CD14-positive monocyte (primary cell): ENCODE measurements around the gene DUOXA1. TPM values are rescaled to one million over a fixed set of nuclear protein-coding genes. Genes with fewer than 3 reads are reported as not detected.

ENCODE experiments used
- DNase-seq, 3 donors: peaks; one replicate each; pipeline ENCODE4 v3.0.0-alpha.2; 2011 to 2022
- H2AFZ ChIP-seq: 2 replicates; pipeline ENCODE4 v1.6.0; 2012; ENCODE audit warnings: mild to moderate bottlenecking, low read depth, low read length, inconsistent platforms; ENCODE audit not compliant: insufficient read depth, poor library complexity, severe bottlenecking
- H3K27ac ChIP-seq, 2 donors: 1 replicate in 1 of 2; 2 replicates in 1 of 2; pipeline ENCODE4 v1.5.1; 2012 to 2013; ENCODE audit warnings: low read length in 2 of 2, control low read depth in 1 of 2, inconsistent platforms in 1 of 2, low read depth in 1 of 2, mild to moderate bottlenecking in 1 of 2
- H3K27me3 ChIP-seq, 2 donors: one replicate each; pipeline versions ENCODE4 v1.6.0 to v1.6.1; 2011 to 2013; ENCODE audit warnings: low read length in 2 of 2; ENCODE audit not compliant: control insufficient read depth in 2 of 2, insufficient read depth in 2 of 2
- H3K36me3 ChIP-seq, 2 donors: replicated peaks in 1 of 2; 1 replicate in 1 of 2; 2 replicates in 1 of 2; pipeline versions ENCODE4 v1.5.1 to v1.6.1; 2012 to 2013; ENCODE audit warnings: low read length in 2 of 2, control low read depth in 1 of 2, inconsistent platforms in 1 of 2, mild to moderate bottlenecking in 1 of 2; ENCODE audit not compliant: insufficient read depth in 2 of 2, control insufficient read depth in 1 of 2
- H3K4me1 ChIP-seq, 2 donors: 1 replicate in 1 of 2; 2 replicates in 1 of 2; pipeline versions ENCODE4 v1.5.1 to v1.6.1; 2012 to 2013; ENCODE audit warnings: low read length in 2 of 2, control low read depth in 1 of 2, inconsistent platforms in 1 of 2, mild to moderate bottlenecking in 1 of 2, moderate library complexity in 1 of 2; ENCODE audit not compliant: insufficient read depth in 2 of 2, control insufficient read depth in 1 of 2
- H3K4me2 ChIP-seq: replicated peaks from 2 replicates; pipeline ENCODE3; 2012; ENCODE audit warnings: low read length, moderate library complexity, mild to moderate bottlenecking; ENCODE audit not compliant: poor library complexity, severe bottlenecking; ENCODE audit errors: extremely low read depth
- H3K4me3 ChIP-seq, 3 experiments: fragments of 200-600 bp in 1 of 3; sonication (generic) in 1 of 3; replicated peaks in 1 of 3; 1 replicate in 2 of 3; 2 replicates in 1 of 3; pipeline ENCODE4 v1.5.1; 2011 to 2013; ENCODE audit warnings: low read length in 3 of 3, mild to moderate bottlenecking in 3 of 3, control low read depth in 2 of 3, low read depth in 2 of 3, inconsistent platforms in 1 of 3, moderate library complexity in 1 of 3
- H3K79me2 ChIP-seq: 2 replicates; pipeline ENCODE4 v1.6.0; 2012; ENCODE audit warnings: mild to moderate bottlenecking, control low read depth, inconsistent platforms, low read length, moderate library complexity; ENCODE audit not compliant: insufficient read depth
- H3K9ac ChIP-seq: 2 replicates; pipeline ENCODE4 v1.6.0; 2017; ENCODE audit warnings: low read length, mild to moderate bottlenecking; ENCODE audit not compliant: insufficient read depth, poor library complexity, severe bottlenecking
- H3K9me3 ChIP-seq, 2 donors: replicated peaks in 1 of 2; 1 replicate in 1 of 2; 2 replicates in 1 of 2; pipeline versions ENCODE4 v1.5.1 to v1.6.1; 2012 to 2013; ENCODE audit warnings: low read length in 2 of 2, control low read depth in 1 of 2; ENCODE audit not compliant: control insufficient read depth in 1 of 2, insufficient read depth in 1 of 2
- H4K20me1 ChIP-seq: 2 replicates; pipeline ENCODE4 v1.6.0; 2012; ENCODE audit warnings: mild to moderate bottlenecking, low read length, control low read depth, moderate library complexity; ENCODE audit not compliant: insufficient read depth
- H3K27ac Mint-ChIP-seq, 7 donors: one replicate each; pipeline ENCODE4 v1.8.0; 2020; ENCODE audit warnings: mild to moderate bottlenecking in 7 of 7, mixed read lengths in 7 of 7, moderate library complexity in 6 of 7, inconsistent platforms in 2 of 7
- H3K27me3 Mint-ChIP-seq, 3 donors: one replicate each; pipeline ENCODE4 v1.8.0; 2021 to 2022; ENCODE audit warnings: low read depth in 3 of 3, mild to moderate bottlenecking in 3 of 3, mixed read lengths in 3 of 3, moderate library complexity in 3 of 3, inconsistent platforms in 1 of 3
- H3K36me3 Mint-ChIP-seq, 2 donors: one replicate each; pipeline ENCODE4 v1.8.0; 2020; ENCODE audit warnings: mixed read lengths in 2 of 2, inconsistent platforms in 1 of 2, mild to moderate bottlenecking in 1 of 2
- H3K4me1 Mint-ChIP-seq: one replicate; pipeline ENCODE4 v1.8.0; 2020; ENCODE audit warnings: mild to moderate bottlenecking, mixed read lengths
- H3K4me3 Mint-ChIP-seq, 2 donors: one replicate each; pipeline ENCODE4 v1.8.0; 2020; ENCODE audit warnings: mild to moderate bottlenecking in 2 of 2, mixed read lengths in 2 of 2, moderate library complexity in 1 of 2
- H3K9me3 Mint-ChIP-seq, 7 donors: one replicate each; pipeline ENCODE4 v1.8.0; 2020 to 2022; ENCODE audit warnings: mixed read lengths in 7 of 7, mild to moderate bottlenecking in 6 of 7, moderate library complexity in 6 of 7, inconsistent platforms in 2 of 7
- WGBS: methylation state at CpG from one replicate; pipeline ENCODE4 v1.1.5; 2013; ENCODE audit warnings: missing lambda C conversion rate; ENCODE audit not compliant: insufficient coverage; 5-methylcytosine and 5-hydroxymethylcytosine counted together
- intact Hi-C, 2 donors: fragments of 100-400 bp; cut with micrococcal nuclease; formaldehyde crosslinking; loops; one replicate each; pipeline versions ENCODE4 v1.15.0 to v1.15.1; 2023
- polyA plus RNA-seq, 3 donors: library from polyadenylated mRNA; depleted of rRNA in 1 of 3; unstranded in 2 of 3; stranded (reverse) in 1 of 3; fragments of 300-500 nt in 2 of 3; fragments of >200 nt in 1 of 3; fragmentation: Illumina TruSeq in 2 of 3; gene quantifications; 1 replicate in 2 of 3; 2 replicates in 1 of 3; pipeline ENCODE4 v1.2.3, GENCODE V29; 2012 to 2021
- TF ChIP-seq, protein P1 (sequence below): fragments of 200-600 bp; IDR thresholded peaks from one replicate; pipeline ENCODE4 v1.8.0; 2022; ENCODE audit warnings: antibody characterized with exemption, mild to moderate bottlenecking

The DUOXA1 gene
- polyA plus RNA-seq, 3 donors, result not detected

DNA sequence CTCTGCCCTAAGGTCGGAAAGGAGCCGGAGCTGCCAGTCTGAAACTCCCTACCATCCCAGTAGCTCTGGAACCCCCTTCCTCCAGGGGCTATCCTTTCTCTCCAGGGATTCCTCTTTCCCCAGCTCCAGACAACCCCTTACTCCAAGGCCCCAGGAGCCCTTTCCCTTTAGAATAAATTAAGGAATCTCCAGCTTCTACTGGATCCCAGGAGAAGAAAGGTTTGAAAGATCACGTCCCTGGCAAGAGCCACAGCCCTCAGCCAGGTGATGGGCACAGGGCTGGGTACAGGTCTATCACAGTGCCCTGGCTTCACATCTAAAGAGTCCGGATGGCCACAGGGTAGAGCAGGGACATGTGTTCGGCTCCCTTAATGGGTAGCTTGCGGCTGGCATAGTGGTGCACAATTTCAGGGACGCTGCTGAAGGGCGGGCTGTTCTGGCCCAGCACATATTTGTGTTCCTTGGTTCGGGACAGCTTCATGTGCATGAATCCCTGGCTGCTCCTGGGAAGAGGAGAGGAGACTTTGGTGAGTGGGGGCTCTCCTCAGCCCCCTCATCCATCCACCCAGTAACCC is 38.0 kb upstream of the DUOXA1 start:
- Histone ChIP-seq H3K9ac (peak overlapping the region; percentile 92), H4K20me1 (no peaks in the 10 kb centered on the region), H3K27me3 (no peaks in the 10 kb centered on the region), H3K36me3 (no peaks in the 10 kb centered on the region), H2AFZ (peak overlapping the region; percentile 94), H3K27ac (peak overlapping the region; percentile 76 to 90), H3K4me3 (peak overlapping the region in 2 of 3 experiments; percentile 64 to 76), H3K4me1 (peaks cover 15 to 21% of the 10 kb centered on the region in 2 donors), H3K4me2 (peak overlapping the region; percentile 86), H3K79me2 (no peaks in the 10 kb centered on the region), H3K9me3 (no peaks in the 10 kb centered on the region)
- no peaks in the 10 kb centered on the region for H3K36me3 Mint-ChIP-seq
- intact Hi-C loops, result loop anchor here (2.0 to 5.0 kb wide), 4 partner anchors 31 to 235 kb away; a partner anchor contains a TSS
- no peaks in the 10 kb centered on the region for H3K9me3 Mint-ChIP-seq
- peak overlapping the region; percentile 48 to 62 for H3K4me3 Mint-ChIP-seq
- peak overlapping the region in 6 of 7 donors; percentile 23 to 84 (median 64) for H3K27ac Mint-ChIP-seq
- H3K4me1 Mint-ChIP-seq, result peaks cover 25% of the 10 kb centered on the region
- peaks cover 0 to 4% (median 0%) of the 10 kb centered on the region in 3 donors for H3K27me3 Mint-ChIP-seq
- TF ChIP-seq, protein P1, sequence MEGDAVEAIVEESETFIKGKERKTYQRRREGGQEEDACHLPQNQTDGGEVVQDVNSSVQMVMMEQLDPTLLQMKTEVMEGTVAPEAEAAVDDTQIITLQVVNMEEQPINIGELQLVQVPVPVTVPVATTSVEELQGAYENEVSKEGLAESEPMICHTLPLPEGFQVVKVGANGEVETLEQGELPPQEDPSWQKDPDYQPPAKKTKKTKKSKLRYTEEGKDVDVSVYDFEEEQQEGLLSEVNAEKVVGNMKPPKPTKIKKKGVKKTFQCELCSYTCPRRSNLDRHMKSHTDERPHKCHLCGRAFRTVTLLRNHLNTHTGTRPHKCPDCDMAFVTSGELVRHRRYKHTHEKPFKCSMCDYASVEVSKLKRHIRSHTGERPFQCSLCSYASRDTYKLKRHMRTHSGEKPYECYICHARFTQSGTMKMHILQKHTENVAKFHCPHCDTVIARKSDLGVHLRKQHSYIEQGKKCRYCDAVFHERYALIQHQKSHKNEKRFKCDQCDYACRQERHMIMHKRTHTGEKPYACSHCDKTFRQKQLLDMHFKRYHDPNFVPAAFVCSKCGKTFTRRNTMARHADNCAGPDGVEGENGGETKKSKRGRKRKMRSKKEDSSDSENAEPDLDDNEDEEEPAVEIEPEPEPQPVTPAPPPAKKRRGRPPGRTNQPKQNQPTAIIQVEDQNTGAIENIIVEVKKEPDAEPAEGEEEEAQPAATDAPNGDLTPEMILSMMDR, result peak; percentile 56
- 72% methylated on average over 8 of the region's 9 CpGs for WGBS
- DNase-seq, result no peak

DNA sequence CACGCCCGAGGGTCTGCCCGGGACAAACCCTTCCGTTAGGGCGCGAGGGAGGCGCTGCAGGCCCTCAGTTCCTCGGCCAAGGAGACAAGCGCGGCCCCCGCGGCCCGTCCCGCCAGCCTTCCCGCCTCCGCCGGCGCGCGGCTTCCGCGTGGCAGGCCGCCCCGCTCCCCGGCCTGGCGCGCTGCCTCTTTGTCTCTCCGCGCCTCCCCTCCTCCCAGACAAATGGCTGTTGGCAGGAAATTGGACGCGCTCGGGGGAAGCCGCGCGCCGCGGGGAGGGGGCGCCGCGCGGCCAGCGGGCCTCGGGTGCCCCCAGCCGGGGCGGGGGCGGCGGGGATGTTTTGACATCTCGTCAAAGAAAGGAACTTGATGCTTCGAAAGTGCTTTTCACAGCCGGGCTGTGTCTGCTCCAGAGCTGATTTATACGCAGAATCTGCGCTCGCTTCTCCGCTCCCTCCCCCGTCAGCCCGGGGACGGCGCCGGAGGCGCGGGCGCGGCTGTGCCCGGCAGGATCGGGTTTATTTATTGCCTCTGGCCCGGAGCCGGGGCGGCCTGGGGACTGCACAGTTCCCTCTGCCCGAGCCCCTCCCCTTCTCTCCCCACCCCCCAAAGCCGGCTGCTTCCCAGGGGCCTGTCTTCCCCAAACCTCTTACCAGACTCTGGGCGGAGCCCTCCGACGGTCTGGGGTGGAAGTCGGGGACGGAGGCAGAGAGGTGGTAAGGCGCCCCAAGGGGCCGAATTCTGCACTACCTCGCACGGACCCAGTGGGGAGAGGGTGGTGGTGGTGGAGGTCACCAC is 37.4 kb upstream of the DUOXA1 start:
- no peaks in the 10 kb centered on the region for H3K36me3 Mint-ChIP-seq
- peaks cover 0 to 4% (median 0%) of the 10 kb centered on the region in 3 donors for H3K27me3 Mint-ChIP-seq
- H3K4me1 ChIP-seq, result peaks cover 18 to 26% of the 10 kb centered on the region in 2 donors
- no peaks in the 10 kb centered on the region for H3K36me3 ChIP-seq
- under 1% methylated on average over 60 of the region's 79 CpGs for WGBS
- peaks cover 29% of the 10 kb centered on the region for H3K4me1 Mint-ChIP-seq
- intact Hi-C loops, result loop anchor here (2.0 to 5.0 kb wide), 4 partner anchors 32 to 236 kb away; a partner anchor contains a TSS
- peak; percentile 87 to 92 (median 88) for DNase-seq
- H3K27ac ChIP-seq, result peak overlapping the region; percentile 76 to 90
- H3K9ac ChIP-seq, result peak overlapping the region; percentile 92
- H3K4me2 ChIP-seq, result peak overlapping the region; percentile 86
- H4K20me1 ChIP-seq, result no peaks in the 10 kb centered on the region
- peak overlapping the region in 6 of 7 donors; percentile 23 to 84 (median 64) for H3K27ac Mint-ChIP-seq
- peak overlapping the region; percentile 48 to 62 for H3K4me3 Mint-ChIP-seq
- no peaks in the 10 kb centered on the region for H3K9me3 ChIP-seq
- H3K79me2 ChIP-seq, result no peaks in the 10 kb centered on the region
- no peaks in the 10 kb centered on the region for H3K27me3 ChIP-seq
- peak overlapping the region; percentile 94 for H2AFZ ChIP-seq
- peak overlapping the region; percentile 60 to 76 (median 64) for H3K4me3 ChIP-seq
- TF ChIP-seq, protein P1, result peak; percentile 88
- no peaks in the 10 kb centered on the region for H3K9me3 Mint-ChIP-seq
